ENCODE results near the gene COG1. TPM values are rescaled to one million over a fixed set of nuclear protein-coding genes. Genes with fewer than 3 reads are reported as not detected.

The COG1 gene
- total RNA-seq, 2 experiments from 2014 or later, result 29.2 to 32.5 TPM

GRCh38 chr17:73197161-73197560, 4.3 kb downstream of the COG1 start:
- peaks cover 14% of the 10 kb centered on the region for H3K4me1 Mint-ChIP-seq
- CTCF ChIA-PET, result interaction anchor here (0.7 to 1.3 kb wide), 2 partner anchors 12 to 30 kb away, joined by 3 read pairs; no protein-coding TSS in a partner anchor
- H3K27me3 Mint-ChIP-seq, result no peaks in the 10 kb centered on the region
- POLR2A ChIA-PET, result no interaction called here
- no peaks in the 10 kb centered on the region for H3K9me3 Mint-ChIP-seq
- peaks cover 61% of the 10 kb centered on the region for H3K36me3 Mint-ChIP-seq (ENCODE audit: low read depth)
- no peak for DNase-seq
- no peak overlapping the region for H3K4me3 Mint-ChIP-seq
- H3K27ac Mint-ChIP-seq, result no peak overlapping the region

GRCh38 chr17:73198201-73198929, 5.5 kb downstream of the COG1 start:
- DNase-seq, result no peak
- Mint-ChIP-seq H3K27ac (no peak overlapping the region), H3K36me3 (ENCODE audit: low read depth) (peaks cover 73% of the 10 kb centered on the region), H3K4me1 (peaks cover 18% of the 10 kb centered on the region), H3K4me3 (no peak overlapping the region), H3K9me3 (no peaks in the 10 kb centered on the region), H3K27me3 (no peaks in the 10 kb centered on the region)
- ChIA-PET CTCF (no interaction called here), POLR2A (no interaction called here)

DNA sequence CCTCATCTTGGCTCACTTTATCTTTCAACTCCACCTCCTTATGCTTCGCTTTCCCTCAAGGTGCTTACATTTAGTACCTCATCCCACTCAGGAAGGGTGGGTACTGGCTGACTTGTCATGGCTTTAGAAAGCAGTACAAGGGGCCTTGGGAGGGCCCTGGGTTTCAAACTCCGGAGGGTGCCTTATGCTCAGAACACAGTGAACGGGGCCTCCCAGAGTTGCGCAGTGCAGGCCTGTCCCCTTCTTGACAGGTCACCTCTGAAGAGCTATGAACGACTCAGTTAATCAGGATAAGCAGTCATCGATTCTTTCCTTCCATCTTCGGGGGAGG, 6.0 kb downstream of the COG1 start:
- Mint-ChIP-seq H3K4me1 (peaks cover 18% of the 10 kb centered on the region), H3K4me3 (no peak overlapping the region), H3K27me3 (no peaks in the 10 kb centered on the region), H3K36me3 (ENCODE audit: low read depth) (peaks cover 79% of the 10 kb centered on the region), H3K27ac (no peak overlapping the region), H3K9me3 (no peaks in the 10 kb centered on the region)
- no peak for DNase-seq
- ChIA-PET POLR2A (no interaction called here), CTCF (no interaction called here)

DNA sequence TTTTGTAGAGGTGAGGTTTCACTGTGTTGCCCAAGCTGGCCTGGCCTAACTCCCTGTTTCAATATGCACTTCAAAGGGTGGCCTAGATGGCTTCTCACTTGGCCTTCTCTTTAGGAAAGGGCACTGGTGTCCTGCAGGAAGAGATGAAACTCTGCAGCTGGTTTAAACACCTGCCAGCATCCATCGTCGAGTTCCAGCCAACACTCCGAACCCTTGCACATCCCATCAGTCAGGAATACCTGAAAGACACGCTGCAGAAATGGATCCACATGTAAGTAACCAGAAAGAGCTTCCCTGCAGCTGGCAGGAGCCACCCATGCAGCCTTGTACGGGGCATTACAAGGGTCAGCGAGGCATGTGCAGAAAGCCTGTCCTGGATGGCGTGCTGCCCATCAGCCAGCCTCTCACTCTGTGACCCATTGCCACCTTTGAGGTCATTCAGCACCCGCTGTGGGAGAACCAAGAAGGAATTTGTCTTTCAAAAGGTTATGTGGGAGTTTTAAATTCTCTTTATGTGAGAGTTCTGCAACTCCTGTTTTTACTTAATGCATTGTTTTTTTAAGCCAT, 7.0 kb downstream of the COG1 start:
- Mint-ChIP-seq H3K27me3 (no peaks in the 10 kb centered on the region), H3K36me3 (ENCODE audit: low read depth) (peaks cover 85% of the 10 kb centered on the region), H3K27ac (no peak overlapping the region), H3K4me1 (peaks cover 20% of the 10 kb centered on the region), H3K4me3 (no peak overlapping the region), H3K9me3 (no peaks in the 10 kb centered on the region)
- no peak for DNase-seq
- ChIA-PET CTCF (interaction anchor here (2.0 to 3.7 kb wide), 2 partner anchors 12 to 28 kb away, joined by 5 to 10 read pairs; no protein-coding TSS in a partner anchor), POLR2A (no interaction called here)

- no peak for DNase-seq
- ChIA-PET POLR2A (interaction anchor here (1.3 kb wide), 1 partner anchor 32 kb away, joined by 3 read pairs; a partner anchor contains a TSS), CTCF (interaction anchor here (0.6 to 3.7 kb wide), 5 partner anchors 9 to 249 kb away, joined by 3 to 10 read pairs (median 4); no protein-coding TSS in a partner anchor)
- Mint-ChIP-seq H3K36me3 (ENCODE audit: low read depth) (peaks cover 91% of the 10 kb centered on the region), H3K9me3 (no peaks in the 10 kb centered on the region), H3K4me3 (no peak overlapping the region), H3K27ac (no peak overlapping the region), H3K4me1 (peaks cover 25% of the 10 kb centered on the region), H3K27me3 (no peaks in the 10 kb centered on the region)
These were observed 7.6 kb downstream of the COG1 start for GRCh38 chr17:73200476-73200875.

- ChIA-PET CTCF (interaction anchor here (0.6 to 3.7 kb wide), 9 partner anchors 9 to 250 kb away, joined by 3 to 10 read pairs (median 4); a partner anchor contains a TSS), POLR2A (interaction anchor here (1.3 kb wide), 1 partner anchor 31 kb away, joined by 3 read pairs; a partner anchor contains a TSS)
- Mint-ChIP-seq H3K27me3 (no peaks in the 10 kb centered on the region), H3K4me3 (no peak overlapping the region), H3K4me1 (peaks cover 25% of the 10 kb centered on the region), H3K9me3 (no peaks in the 10 kb centered on the region), H3K27ac (no peak overlapping the region), H3K36me3 (ENCODE audit: low read depth) (peaks cover 95% of the 10 kb centered on the region)
- DNase-seq, result no peak
These were observed 8.6 kb downstream of the COG1 start for GRCh38 chr17:73201215-73202069.

GRCh38 chr17:73203135-73203787, 10.4 kb downstream of the COG1 start:
- ChIA-PET CTCF (interaction anchor here (1.5 to 3.7 kb wide), 3 partner anchors 18 to 48 kb away, joined by 3 to 10 read pairs (median 8); no protein-coding TSS in a partner anchor), POLR2A (interaction anchor here (0.6 kb wide), 1 partner anchor 883 kb away, joined by 3 read pairs; no protein-coding TSS in a partner anchor)
- no peaks in the 10 kb centered on the region for H3K9me3 Mint-ChIP-seq
- H3K4me3 Mint-ChIP-seq, result no peak overlapping the region
- no peaks in the 10 kb centered on the region for H3K27me3 Mint-ChIP-seq
- peak overlapping the region; percentile 81 for H3K27ac Mint-ChIP-seq
- peaks cover 92% of the 10 kb centered on the region for H3K36me3 Mint-ChIP-seq (ENCODE audit: low read depth)
- no peak for DNase-seq
- H3K4me1 Mint-ChIP-seq, result peaks cover 25% of the 10 kb centered on the region

DNA sequence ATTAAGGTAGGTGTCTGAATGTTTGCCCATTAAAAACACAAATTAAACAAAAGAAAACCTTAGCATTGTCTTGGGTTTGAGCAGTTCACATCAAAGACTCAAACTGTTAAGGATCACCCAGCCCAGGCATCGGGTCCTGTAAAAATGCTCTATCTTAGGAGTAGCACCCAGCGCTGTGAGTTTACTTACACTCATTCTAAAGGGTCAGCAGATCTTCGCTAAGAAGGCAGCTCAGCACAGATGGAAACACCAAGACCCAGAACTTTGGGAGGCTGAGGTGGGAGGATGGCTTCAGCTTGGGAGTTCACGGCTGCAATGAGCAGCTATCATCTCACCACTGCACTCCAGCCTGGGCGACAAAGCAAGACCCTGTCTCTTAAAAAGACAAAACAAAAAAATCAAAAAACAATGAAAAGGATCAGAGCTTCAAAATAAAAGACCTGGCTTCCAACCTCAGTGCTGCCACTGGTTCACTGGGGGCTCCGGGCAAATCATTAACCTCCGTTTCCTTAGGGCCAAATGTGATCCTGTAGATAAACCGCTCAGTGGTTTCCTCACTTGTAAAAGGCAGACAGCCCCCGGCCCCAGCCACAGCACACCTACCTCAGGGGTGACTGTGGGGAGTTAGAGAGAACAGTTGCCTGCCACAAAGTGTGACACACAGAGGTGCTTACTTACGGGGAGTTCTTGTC, 11.1 kb downstream of the COG1 start:
- no peak overlapping the region for H3K4me3 Mint-ChIP-seq
- DNase-seq, result peak; percentile 37
- no peaks in the 10 kb centered on the region for H3K27me3 Mint-ChIP-seq
- ChIA-PET POLR2A (no interaction called here), CTCF (interaction anchor here (1.5 to 3.7 kb wide), 3 partner anchors 17 to 48 kb away, joined by 3 to 10 read pairs (median 8); no protein-coding TSS in a partner anchor)
- H3K9me3 Mint-ChIP-seq, result no peaks in the 10 kb centered on the region
- peak overlapping the region; percentile 81 for H3K27ac Mint-ChIP-seq
- H3K36me3 Mint-ChIP-seq (ENCODE audit: low read depth), result peaks cover 92% of the 10 kb centered on the region
- H3K4me1 Mint-ChIP-seq, result peaks cover 25% of the 10 kb centered on the region

DNA sequence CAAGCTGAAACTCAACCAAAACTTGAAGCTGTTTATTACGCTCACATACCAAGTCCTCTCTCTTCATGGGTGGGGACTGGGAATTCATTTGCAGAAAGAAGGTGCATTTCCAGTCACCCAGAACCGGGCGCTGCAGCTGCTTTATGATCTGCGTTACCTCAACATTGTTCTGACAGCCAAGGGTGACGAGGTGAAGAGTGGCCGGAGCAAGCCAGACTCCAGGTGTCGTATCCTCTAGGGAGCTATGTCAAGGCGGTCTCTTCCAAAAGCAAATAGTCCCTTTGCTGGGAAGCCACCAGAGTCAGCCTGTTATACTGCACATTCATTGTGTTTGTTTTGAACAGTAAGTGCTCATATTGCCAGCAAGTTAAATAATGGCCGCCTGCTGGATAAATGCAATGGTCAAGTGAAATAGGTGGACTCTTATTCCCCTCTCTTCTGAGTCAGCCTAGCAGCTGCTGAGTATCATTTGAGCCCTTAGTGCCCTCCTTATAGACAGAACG, 12.7 kb downstream of the COG1 start:
- no peak overlapping the region for H3K4me3 Mint-ChIP-seq

GRCh38 chr17:73208139-73208827, 15.4 kb downstream of the COG1 start:
- H3K27ac Mint-ChIP-seq, result no peak overlapping the region
- no peak for DNase-seq
- H3K4me3 Mint-ChIP-seq, result no peak overlapping the region
- H3K27me3 Mint-ChIP-seq, result no peaks in the 10 kb centered on the region
- CTCF ChIA-PET, result interaction anchor here (0.6 to 1.0 kb wide), 2 partner anchors 20 to 43 kb away, joined by 3 read pairs; no protein-coding TSS in a partner anchor
- H3K36me3 Mint-ChIP-seq (ENCODE audit: low read depth), result peaks cover 65% of the 10 kb centered on the region
- peaks cover 42% of the 10 kb centered on the region for H3K4me1 Mint-ChIP-seq
- H3K9me3 Mint-ChIP-seq, result no peaks in the 10 kb centered on the region
- POLR2A ChIA-PET, result no interaction called here

More for the DNA sequence above, 12.7 kb downstream of the COG1 start:
- Mint-ChIP-seq H3K27me3 (no peaks in the 10 kb centered on the region), H3K27ac (no peak overlapping the region), H3K9me3 (no peaks in the 10 kb centered on the region), H3K36me3 (ENCODE audit: low read depth) (peaks cover 86% of the 10 kb centered on the region), H3K4me1 (peaks cover 33% of the 10 kb centered on the region)
- CTCF ChIA-PET, result interaction anchor here (0.6 kb wide), 1 partner anchor 11 kb away, joined by 3 read pairs; no protein-coding TSS in a partner anchor
- POLR2A ChIA-PET, result interaction anchor here (0.6 kb wide), 1 partner anchor 41 kb away, joined by 3 read pairs; no protein-coding TSS in a partner anchor
- DNase-seq, result no peak

GRCh38 chr17:73209436-73209835, 16.6 kb downstream of the COG1 start:
- no peak for DNase-seq
- Mint-ChIP-seq H3K4me3 (no peak overlapping the region), H3K36me3 (ENCODE audit: low read depth) (peaks cover 57% of the 10 kb centered on the region), H3K4me1 (peaks cover 36% of the 10 kb centered on the region), H3K9me3 (no peaks in the 10 kb centered on the region), H3K27me3 (no peaks in the 10 kb centered on the region), H3K27ac (no peak overlapping the region)
- ChIA-PET CTCF (interaction anchor here (0.6 to 1.3 kb wide), 3 partner anchors 13 to 646 kb away, joined by 3 read pairs; no protein-coding TSS in a partner anchor), POLR2A (no interaction called here)

All from activated CD4-positive, alpha-beta T cell treated with anti-CD3 and anti-CD28 coated beads, Interleukin-2, amount 10 ng/mL, durations not matched to agents 7 days and 5 days (primary cell).